ENCODE results near the gene SPRING1. TPM values are rescaled to one million over a fixed set of nuclear protein-coding genes. Genes with fewer than 3 reads are reported as not detected.

The SPRING1 gene
- total and polyA plus RNA-seq, 2 experiments from 2014 or later = 36.0 to 95.2 TPM

DNA sequence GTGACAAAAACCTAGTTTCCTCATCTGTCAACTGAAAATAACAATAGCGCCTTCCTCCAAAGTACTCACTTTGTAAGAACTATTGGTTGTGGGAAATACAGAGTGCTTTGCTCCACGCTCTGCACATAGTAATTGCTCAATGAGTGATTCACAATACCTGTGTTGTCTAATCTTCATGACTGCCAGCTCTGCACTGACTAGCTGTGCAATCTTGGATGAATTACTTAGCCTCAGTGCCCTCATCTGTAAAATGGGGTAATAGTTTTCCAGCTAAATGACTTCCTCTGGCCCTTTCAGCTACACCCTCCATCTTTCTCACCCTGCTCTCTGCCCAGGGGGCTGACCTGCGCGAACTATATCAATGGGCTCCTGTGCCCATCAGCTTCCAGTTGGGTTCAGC, 43.1 kb upstream of the SPRING1 start:
- no peaks in the 10 kb centered on the region for H3K36me3 ChIP-seq (replicated peaks; ENCODE audit: insufficient read depth, low read depth)
- no peaks in the 10 kb centered on the region for H3K4me1 ChIP-seq (ENCODE audit: insufficient read depth)
- H3K27me3 ChIP-seq = no peaks in the 10 kb centered on the region
- no peak overlapping the region for H3K4me3 ChIP-seq
- DNase-seq (ENCODE audit: low spot score) = no peak
- no peaks in the 10 kb centered on the region for H3K9me3 ChIP-seq (ENCODE audit: low read depth)
- no peaks in the 10 kb centered on the region for H3K9me2 ChIP-seq (replicated peaks; ENCODE audit: insufficient read depth)
- no peak overlapping the region for H3K4me2 ChIP-seq
- H2AFZ ChIP-seq = no peak overlapping the region
- H4K20me1 ChIP-seq (ENCODE audit: insufficient read depth, poor library complexity, severe bottlenecking) = no peaks in the 10 kb centered on the region
- TF ChIP-seq EZH2phosphoT487 (IDR thresholded peaks at IDR 0.05; ENCODE audit: low read depth, severe bottlenecking, unreplicated experiment) (no peak), EZH2 (IDR thresholded peaks at IDR 0.05; ENCODE audit: borderline replicate concordance) (no peak)
- TF ChIP-seq, protein P1, sequence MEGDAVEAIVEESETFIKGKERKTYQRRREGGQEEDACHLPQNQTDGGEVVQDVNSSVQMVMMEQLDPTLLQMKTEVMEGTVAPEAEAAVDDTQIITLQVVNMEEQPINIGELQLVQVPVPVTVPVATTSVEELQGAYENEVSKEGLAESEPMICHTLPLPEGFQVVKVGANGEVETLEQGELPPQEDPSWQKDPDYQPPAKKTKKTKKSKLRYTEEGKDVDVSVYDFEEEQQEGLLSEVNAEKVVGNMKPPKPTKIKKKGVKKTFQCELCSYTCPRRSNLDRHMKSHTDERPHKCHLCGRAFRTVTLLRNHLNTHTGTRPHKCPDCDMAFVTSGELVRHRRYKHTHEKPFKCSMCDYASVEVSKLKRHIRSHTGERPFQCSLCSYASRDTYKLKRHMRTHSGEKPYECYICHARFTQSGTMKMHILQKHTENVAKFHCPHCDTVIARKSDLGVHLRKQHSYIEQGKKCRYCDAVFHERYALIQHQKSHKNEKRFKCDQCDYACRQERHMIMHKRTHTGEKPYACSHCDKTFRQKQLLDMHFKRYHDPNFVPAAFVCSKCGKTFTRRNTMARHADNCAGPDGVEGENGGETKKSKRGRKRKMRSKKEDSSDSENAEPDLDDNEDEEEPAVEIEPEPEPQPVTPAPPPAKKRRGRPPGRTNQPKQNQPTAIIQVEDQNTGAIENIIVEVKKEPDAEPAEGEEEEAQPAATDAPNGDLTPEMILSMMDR (IDR thresholded peaks at IDR 0.05; ENCODE audit: poor library complexity) = no peak
- no peak overlapping the region for H3K27ac ChIP-seq
- no peaks in the 10 kb centered on the region for H3K79me2 ChIP-seq
- WGBS (ENCODE audit: low lambda C conversion rate, missing lambda C conversion rate) = 75% methylated on average over 4 of the region's 4 CpGs

DNA sequence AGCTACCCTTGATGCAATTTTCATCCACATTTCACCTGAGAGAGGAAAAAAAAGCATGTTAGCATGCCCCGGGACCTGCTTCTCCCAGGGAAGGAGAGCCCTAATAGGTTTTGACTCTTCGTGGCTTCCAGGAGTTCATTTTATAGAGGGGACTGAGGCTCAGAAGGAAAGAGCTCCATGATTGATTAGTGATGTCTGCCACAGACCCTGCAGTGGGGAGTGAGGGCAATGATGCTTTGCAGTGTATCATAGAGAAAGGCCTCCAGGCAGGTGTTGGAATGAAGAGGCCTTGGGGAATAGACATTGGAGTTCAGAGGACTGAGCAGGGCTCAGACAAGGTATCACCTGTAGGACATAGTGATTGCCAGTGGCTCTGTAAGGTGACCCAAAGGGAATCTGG, 41.7 kb upstream of the SPRING1 start:
- Histone ChIP-seq H3K27ac (no peak overlapping the region), H3K9me2 (replicated peaks; ENCODE audit: insufficient read depth) (no peaks in the 10 kb centered on the region), H3K4me2 (no peak overlapping the region), H3K9me3 (ENCODE audit: low read depth) (no peaks in the 10 kb centered on the region), H3K27me3 (no peaks in the 10 kb centered on the region), H4K20me1 (ENCODE audit: insufficient read depth, poor library complexity, severe bottlenecking) (no peaks in the 10 kb centered on the region), H2AFZ (no peak overlapping the region), H3K4me1 (ENCODE audit: insufficient read depth) (no peaks in the 10 kb centered on the region), H3K79me2 (no peaks in the 10 kb centered on the region), H3K4me3 (no peak overlapping the region), H3K36me3 (replicated peaks; ENCODE audit: insufficient read depth, low read depth) (no peaks in the 10 kb centered on the region)
- no peak for DNase-seq (ENCODE audit: low spot score)
- WGBS (ENCODE audit: low lambda C conversion rate, missing lambda C conversion rate) = 94% methylated on average over 2 of the region's 2 CpGs
- TF ChIP-seq, protein P1 (IDR thresholded peaks at IDR 0.05; ENCODE audit: poor library complexity) = no peak
- TF ChIP-seq EZH2phosphoT487 (IDR thresholded peaks at IDR 0.05; ENCODE audit: low read depth, severe bottlenecking, unreplicated experiment) (no peak), EZH2 (IDR thresholded peaks at IDR 0.05; ENCODE audit: borderline replicate concordance) (no peak)

DNA sequence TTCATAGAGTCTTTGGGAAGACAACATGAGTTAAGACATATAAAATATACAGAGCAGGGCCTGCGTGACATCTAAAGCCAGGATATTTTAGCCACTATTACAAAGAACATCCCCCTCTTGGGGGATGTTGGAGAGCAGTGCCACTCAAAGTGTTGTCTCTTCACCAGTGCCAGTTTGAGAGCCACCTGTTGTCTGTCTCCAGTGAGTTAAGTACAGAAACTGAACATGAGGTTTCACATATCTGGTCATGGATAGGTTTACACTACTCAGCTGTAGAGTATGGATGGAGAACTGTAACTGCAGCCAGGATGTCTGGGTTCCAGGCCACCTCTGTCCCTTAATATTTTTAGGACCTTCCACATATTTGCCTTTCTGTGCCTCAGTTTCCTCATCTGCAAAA, 39.4 kb upstream of the SPRING1 start:
- Histone ChIP-seq H3K4me3 (no peak overlapping the region), H3K9me2 (replicated peaks; ENCODE audit: insufficient read depth) (no peaks in the 10 kb centered on the region), H3K27ac (no peak overlapping the region), H3K4me1 (ENCODE audit: insufficient read depth) (no peaks in the 10 kb centered on the region), H4K20me1 (ENCODE audit: insufficient read depth, poor library complexity, severe bottlenecking) (no peaks in the 10 kb centered on the region), H3K36me3 (replicated peaks; ENCODE audit: insufficient read depth, low read depth) (no peaks in the 10 kb centered on the region), H3K27me3 (no peaks in the 10 kb centered on the region), H3K9me3 (ENCODE audit: low read depth) (no peaks in the 10 kb centered on the region), H3K79me2 (no peaks in the 10 kb centered on the region), H2AFZ (no peak overlapping the region), H3K4me2 (no peak overlapping the region)
- 95% methylated on average over 1 of the region's 1 CpG for WGBS (ENCODE audit: low lambda C conversion rate, missing lambda C conversion rate)
- no peak for DNase-seq (ENCODE audit: low spot score)
- TF ChIP-seq EZH2 (IDR thresholded peaks at IDR 0.05; ENCODE audit: borderline replicate concordance) (no peak), EZH2phosphoT487 (IDR thresholded peaks at IDR 0.05; ENCODE audit: low read depth, severe bottlenecking, unreplicated experiment) (no peak)
- TF ChIP-seq, protein P1 (IDR thresholded peaks at IDR 0.05; ENCODE audit: poor library complexity) = no peak

DNA sequence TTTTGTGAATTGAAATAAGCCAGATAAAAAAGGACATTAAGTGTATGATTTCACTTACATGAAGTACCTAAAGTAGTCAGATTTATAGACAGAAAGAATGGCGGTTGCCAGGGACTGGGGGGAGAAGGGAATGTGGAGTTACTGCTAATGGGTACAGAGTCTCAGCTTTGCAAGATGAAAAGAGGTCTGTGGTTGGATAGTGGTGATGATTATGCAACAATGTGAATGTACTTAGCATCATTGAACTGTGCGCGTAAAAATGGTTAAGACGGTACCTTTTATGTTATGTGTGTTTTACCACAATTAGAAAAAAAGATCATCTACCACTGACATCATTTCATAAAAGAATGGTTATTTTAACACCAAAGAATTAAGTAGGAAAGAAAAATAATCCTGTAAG, 36.2 kb upstream of the SPRING1 start:
- Histone ChIP-seq H3K4me2 (no peak overlapping the region), H4K20me1 (ENCODE audit: insufficient read depth, poor library complexity, severe bottlenecking) (no peaks in the 10 kb centered on the region), H3K4me1 (ENCODE audit: insufficient read depth) (no peaks in the 10 kb centered on the region), H3K27ac (no peak overlapping the region), H3K4me3 (no peak overlapping the region), H3K27me3 (no peaks in the 10 kb centered on the region), H3K79me2 (no peaks in the 10 kb centered on the region), H3K9me2 (replicated peaks; ENCODE audit: insufficient read depth) (no peaks in the 10 kb centered on the region), H3K36me3 (replicated peaks; ENCODE audit: insufficient read depth, low read depth) (no peaks in the 10 kb centered on the region), H3K9me3 (ENCODE audit: low read depth) (no peaks in the 10 kb centered on the region), H2AFZ (no peak overlapping the region)
- 74% methylated on average over 4 of the region's 4 CpGs for WGBS (ENCODE audit: low lambda C conversion rate, missing lambda C conversion rate)
- DNase-seq (ENCODE audit: low spot score) = no peak
- no peak for TF ChIP-seq EZH2 (IDR thresholded peaks at IDR 0.05; ENCODE audit: borderline replicate concordance)
- TF ChIP-seq, protein P1 (IDR thresholded peaks at IDR 0.05; ENCODE audit: poor library complexity) = no peak
- TF ChIP-seq EZH2phosphoT487 (IDR thresholded peaks at IDR 0.05; ENCODE audit: low read depth, severe bottlenecking, unreplicated experiment) = no peak

Measured in hepatocyte (in vitro differentiated cells).